ENCODE results near the gene MSH5. TPM values are rescaled to one million over a fixed set of nuclear protein-coding genes. Genes with fewer than 3 reads are reported as not detected.

The MSH5 gene
- total and polyA plus RNA-seq, 9 of the 15 experiments (the other 6 are each of a cell fraction or from before 2014, with no cell fraction given): 12.5 to 104 (median 46.6) TPM

DNA sequence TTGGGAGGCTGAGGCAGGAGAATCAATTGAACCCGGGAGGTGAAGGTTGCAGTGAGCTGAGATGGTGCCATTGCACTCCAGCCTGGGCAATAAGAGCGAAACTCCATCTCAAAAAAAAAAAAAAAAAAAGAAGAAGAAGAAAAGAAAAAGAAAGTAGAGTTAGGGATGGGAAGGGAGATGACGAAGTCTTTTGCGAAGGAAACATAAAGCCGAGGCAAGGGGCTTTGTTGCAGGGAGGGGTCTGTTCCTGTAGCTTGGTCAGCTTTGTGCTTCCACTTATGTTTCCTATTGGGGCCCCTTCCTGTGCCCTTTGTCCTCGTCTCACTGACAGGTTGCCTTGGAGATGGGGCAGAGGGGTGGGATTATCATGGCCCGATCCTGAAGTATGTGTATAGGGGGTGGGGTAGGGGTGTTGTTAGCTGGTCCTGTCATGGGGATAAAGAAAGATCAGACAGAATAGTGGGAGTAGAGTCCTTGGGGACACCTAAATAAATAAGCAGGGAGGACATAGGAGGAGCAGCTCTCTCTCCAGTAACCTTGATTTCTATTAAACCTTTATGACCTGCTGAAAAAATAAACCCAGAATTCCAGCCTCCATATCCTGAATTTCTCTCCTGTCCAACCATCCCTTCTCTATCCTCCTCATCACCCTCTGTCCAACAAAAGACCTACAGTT is 2.4 kb upstream of the MSH5 start (continued):
- TF ChIP-seq, protein P1, sequence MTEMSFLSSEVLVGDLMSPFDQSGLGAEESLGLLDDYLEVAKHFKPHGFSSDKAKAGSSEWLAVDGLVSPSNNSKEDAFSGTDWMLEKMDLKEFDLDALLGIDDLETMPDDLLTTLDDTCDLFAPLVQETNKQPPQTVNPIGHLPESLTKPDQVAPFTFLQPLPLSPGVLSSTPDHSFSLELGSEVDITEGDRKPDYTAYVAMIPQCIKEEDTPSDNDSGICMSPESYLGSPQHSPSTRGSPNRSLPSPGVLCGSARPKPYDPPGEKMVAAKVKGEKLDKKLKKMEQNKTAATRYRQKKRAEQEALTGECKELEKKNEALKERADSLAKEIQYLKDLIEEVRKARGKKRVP (CRISPR knock-in tag; IDR thresholded peaks at IDR 0.05): peak; percentile 45; the same call in 1 of the 2 replicates
- TF ChIP-seq GTF2E2 (tag; IDR thresholded peaks at IDR 0.05) (no peak), ZBTB49 (CRISPR knock-in tag; IDR thresholded peaks at IDR 0.05; ENCODE audit: borderline replicate concordance) (0 out of 2 replicates have a peak, but pooled peaks have one; percentile 26), ZNF184 (CRISPR knock-in tag; IDR thresholded peaks at IDR 0.05) (no peak), KHSRP (IDR thresholded peaks at IDR 0.05) (no peak), ZBTB33 (CRISPR knock-in tag; IDR thresholded peaks at IDR 0.05) (no peak), ZNF165 (CRISPR knock-in tag; IDR thresholded peaks at IDR 0.05; ENCODE audit: borderline replicate concordance) (no peak), NR4A1 (CRISPR knock-in tag; IDR thresholded peaks at IDR 0.05) (no peak), NR4A1 (tag; IDR thresholded peaks at IDR 0.05) (0 out of 2 replicates have a peak, but pooled peaks have one; percentile 2), OTX1 (CRISPR knock-in tag; IDR thresholded peaks at IDR 0.05) (0 out of 2 replicates have a peak, but pooled peaks have one; percentile 17), PTRF (tag; IDR thresholded peaks at IDR 0.05) (peak; percentile 46; the same call in 1 of the 2 replicates), EZH2 (IDR thresholded peaks at IDR 0.05; ENCODE audit: borderline replicate concordance, low read depth, low read length) (no peak), XRCC4 (IDR thresholded peaks at IDR 0.05; ENCODE audit: extremely low read depth, insufficient read depth, insufficient read length) (no peak), E2F3 (CRISPR knock-in tag; IDR thresholded peaks at IDR 0.05) (peak; percentile 54; the same call in 1 of the 2 replicates), HOXB6 (CRISPR knock-in tag; IDR thresholded peaks at IDR 0.05; ENCODE audit: borderline replicate concordance) (peak; percentile 64; the same call in 1 of the 2 replicates), HNRNPLL (IDR thresholded peaks at IDR 0.05; ENCODE audit: low read depth, low read length, poor library complexity, severe bottlenecking) (no peak), PHB2 (IDR thresholded peaks at IDR 0.05; ENCODE audit: low read depth) (peak; percentile 65), RBBP5 (IDR thresholded peaks at IDR 0.05; ENCODE audit: borderline replicate concordance, insufficient read depth, low read length, poor library complexity, severe bottlenecking) (peak; percentile 57)
- TF ChIP-seq, protein P2, sequence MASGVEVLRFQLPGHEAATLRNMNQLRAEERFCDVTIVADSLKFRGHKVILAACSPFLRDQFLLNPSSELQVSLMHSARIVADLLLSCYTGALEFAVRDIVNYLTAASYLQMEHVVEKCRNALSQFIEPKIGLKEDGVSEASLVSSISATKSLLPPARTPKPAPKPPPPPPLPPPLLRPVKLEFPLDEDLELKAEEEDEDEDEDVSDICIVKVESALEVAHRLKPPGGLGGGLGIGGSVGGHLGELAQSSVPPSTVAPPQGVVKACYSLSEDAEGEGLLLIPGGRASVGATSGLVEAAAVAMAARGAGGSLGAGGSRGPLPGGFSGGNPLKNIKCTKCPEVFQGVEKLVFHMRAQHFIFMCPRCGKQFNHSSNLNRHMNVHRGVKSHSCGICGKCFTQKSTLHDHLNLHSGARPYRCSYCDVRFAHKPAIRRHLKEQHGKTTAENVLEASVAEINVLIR (CRISPR knock-in tag; IDR thresholded peaks at IDR 0.05): no peak
- TF ChIP-seq, protein P3, sequence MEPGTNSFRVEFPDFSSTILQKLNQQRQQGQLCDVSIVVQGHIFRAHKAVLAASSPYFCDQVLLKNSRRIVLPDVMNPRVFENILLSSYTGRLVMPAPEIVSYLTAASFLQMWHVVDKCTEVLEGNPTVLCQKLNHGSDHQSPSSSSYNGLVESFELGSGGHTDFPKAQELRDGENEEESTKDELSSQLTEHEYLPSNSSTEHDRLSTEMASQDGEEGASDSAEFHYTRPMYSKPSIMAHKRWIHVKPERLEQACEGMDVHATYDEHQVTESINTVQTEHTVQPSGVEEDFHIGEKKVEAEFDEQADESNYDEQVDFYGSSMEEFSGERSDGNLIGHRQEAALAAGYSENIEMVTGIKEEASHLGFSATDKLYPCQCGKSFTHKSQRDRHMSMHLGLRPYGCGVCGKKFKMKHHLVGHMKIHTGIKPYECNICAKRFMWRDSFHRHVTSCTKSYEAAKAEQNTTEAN (CRISPR knock-in tag; IDR thresholded peaks at IDR 0.05): 0 out of 2 replicates have a peak, but pooled peaks have one; percentile 34
